Fibroblast of lung (primary cell): Measurements from ENCODE around the gene PALM2AKAP2. TPM values are rescaled to one million over a fixed set of nuclear protein-coding genes. Genes with fewer than 3 reads are reported as not detected.

ENCODE experiments used
- DNase-seq, 2 donors: peaks; one replicate each; pipeline versions ENCODE4 v3.0.0 to v3.0.0-alpha.2; 2010; ENCODE audit warnings: low read depth in 2 of 2
- H2AFZ ChIP-seq: 2 replicates; pipeline ENCODE4 v1.5.1; 2012; ENCODE audit warnings: low read length, control low read depth, inconsistent platforms
- H3K27ac ChIP-seq: 2 replicates; pipeline ENCODE4 v1.5.1; 2011; ENCODE audit warnings: low read length, control low read depth; ENCODE audit not compliant: insufficient read depth
- H3K27me3 ChIP-seq: 2 replicates; pipeline ENCODE4 v1.5.1; 2011; ENCODE audit warnings: mild to moderate bottlenecking, low read length; ENCODE audit not compliant: control insufficient read depth, insufficient read depth
- H3K36me3 ChIP-seq: 2 replicates; pipeline ENCODE4 v1.5.1; 2011; ENCODE audit warnings: low read length; ENCODE audit not compliant: control insufficient read depth, insufficient read depth
- H3K4me1 ChIP-seq: 2 replicates; pipeline ENCODE4 v1.5.1; 2011; ENCODE audit warnings: low read length; ENCODE audit not compliant: control insufficient read depth, insufficient read depth; ENCODE audit errors: extremely low read depth
- H3K4me2 ChIP-seq: 2 replicates; pipeline ENCODE4 v1.5.1; 2011; ENCODE audit warnings: low read length, control low read depth; ENCODE audit not compliant: insufficient read depth; ENCODE audit errors: extremely low read depth
- H3K4me3 ChIP-seq, 4 experiments: fragments of 200-600 bp in 1 of 4; sonication (generic) in 1 of 4; replicated peaks in 1 of 4; 2 replicates each; pipeline ENCODE4 v1.5.1; 2011 to 2016; ENCODE audit warnings: low read length in 4 of 4, low read depth in 3 of 4, mild to moderate bottlenecking in 3 of 4, control low read depth in 2 of 4, inconsistent platforms in 1 of 4, mixed read lengths in 1 of 4; ENCODE audit not compliant: insufficient read depth in 1 of 4; ENCODE audit errors: control extremely low read depth in 1 of 4
- H3K79me2 ChIP-seq: 2 replicates; pipeline ENCODE4 v1.5.1; 2012; ENCODE audit warnings: mild to moderate bottlenecking, low read length, inconsistent platforms; ENCODE audit not compliant: control insufficient read depth, insufficient read depth
- H3K9ac ChIP-seq: 2 replicates; pipeline ENCODE4 v1.5.1; 2011; ENCODE audit warnings: mild to moderate bottlenecking, low read length, control low read depth; ENCODE audit not compliant: insufficient read depth
- H3K9me3 ChIP-seq: 2 replicates; pipeline ENCODE4 v1.5.1; 2012; ENCODE audit warnings: low read depth, low read length; ENCODE audit not compliant: control insufficient read depth, insufficient read depth
- H4K20me1 ChIP-seq: 2 replicates; pipeline ENCODE4 v1.5.1; 2011; ENCODE audit warnings: low read length; ENCODE audit not compliant: control insufficient read depth, insufficient read depth; ENCODE audit errors: extremely low read depth
- EZH2 ChIP-seq: IDR thresholded peaks from 2 replicates; pipeline ENCODE4 v1.5.1; 2012; ENCODE audit warnings: low read length, control low read depth, mild to moderate bottlenecking; ENCODE audit errors: missing control alignments
- polyA minus RNA-seq: library from RNA; depleted of rRNA, polyadenylated mRNA; stranded (reverse); fragments of >200 nt; gene quantifications from 2 replicates; pipeline ENCODE4 v1.2.3, GENCODE V29; 2011; ENCODE audit warnings: low replicate concordance
- polyA plus RNA-seq, 2 donors: library from polyadenylated mRNA; depleted of rRNA in 1 of 2; stranded (reverse) in 1 of 2; unstranded in 1 of 2; fragments of >200 nt; gene quantifications; 2 replicates each; pipeline ENCODE4 v1.2.1, GENCODE V29; 2011 to 2012; ENCODE audit warnings: missing spikeins in 1 of 2
- total RNA-seq: library from RNA; depleted of rRNA; stranded (reverse); fragments of >200 nt; gene quantifications from 2 replicates; pipeline ENCODE4 v1.2.1, GENCODE V29; 2014
- TF ChIP-seq, protein P1 (sequence below), 2 donors: IDR thresholded peaks in 1 of 2; conservative IDR thresholded peaks in 1 of 2; 1 replicate in 1 of 2; 2 replicates in 1 of 2; pipeline ENCODE4 v1.5.1; 2011 to 2012; ENCODE audit warnings: low read length in 2 of 2, control low read depth in 1 of 2, inconsistent platforms in 1 of 2, low read depth in 1 of 2, mild to moderate bottlenecking in 1 of 2

PALM2AKAP2 gene
- 6.9 and 9.9 TPM in 2 replicates for total RNA-seq
- 3.7 and 7.7 TPM in 2 replicates for polyA plus RNA-seq
- 3.6 and 11.1 TPM in 2 replicates for polyA plus RNA-seq (2012)
- polyA minus RNA-seq = 2.0 and 11.2 TPM in 2 replicates

DNA sequence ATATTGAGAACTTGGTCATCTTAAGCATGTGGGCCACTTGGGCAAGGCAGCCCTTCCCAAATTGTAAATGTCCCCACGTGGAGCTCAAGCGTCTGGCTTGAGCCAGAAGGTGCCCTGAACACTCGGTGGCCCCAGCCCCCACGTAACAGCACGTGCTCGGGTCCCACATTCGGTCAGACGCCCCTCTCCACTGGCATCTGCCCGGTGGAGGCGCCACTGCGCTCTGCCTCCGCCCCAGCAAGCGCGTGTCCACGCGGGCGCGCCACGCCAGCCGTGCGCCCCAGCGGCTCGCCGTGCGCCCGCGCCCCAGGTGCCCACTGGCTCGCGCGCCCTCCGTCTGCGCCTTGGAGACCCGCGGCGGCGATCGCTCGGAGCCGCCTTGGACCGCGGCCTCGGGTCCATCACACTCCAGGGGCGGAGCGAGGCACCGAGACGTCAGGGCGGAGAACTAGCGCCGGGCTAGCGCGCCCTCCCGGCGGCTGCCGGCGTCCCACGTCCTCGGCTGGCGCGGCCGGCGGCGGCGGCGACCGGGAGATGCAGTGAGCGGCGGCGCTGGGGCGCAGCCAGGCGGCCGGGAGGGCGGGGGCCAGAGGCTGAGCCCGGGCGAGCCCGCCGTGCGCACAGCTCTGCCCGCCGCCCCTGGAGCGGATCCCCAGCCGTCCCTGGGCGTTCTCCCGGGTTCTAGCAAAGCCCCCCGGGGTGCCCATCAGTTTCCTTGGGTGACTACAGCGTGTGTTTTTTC is at the start of gene PALM2AKAP2:
TSS of gene PALM2AKAP2 (plus strand) at position 488 of the 742 bp plus-strand sequence. CDS start 291 bp downstream, outside the sequence.
- Histone ChIP-seq H3K9ac (peak within 1 kb of the TSS; percentile 69), H3K36me3 (no peaks in the 10 kb centered on the region), H3K4me1 (peaks cover 2% of the 10 kb centered on the region), H3K4me2 (peak within 1 kb of the TSS; percentile 81), H3K4me3 (peak within 1 kb of the TSS; percentile 72 to 93 (median 90)), H3K27me3 (no peaks in the 10 kb centered on the region), H3K27ac (peak within 1 kb of the TSS; percentile 79), H2AFZ (peak within 1 kb of the TSS; percentile 71), H4K20me1 (no peaks in the 10 kb centered on the region), H3K9me3 (no peaks in the 10 kb centered on the region), H3K79me2 (peaks cover 19% of the 10 kb centered on the region)
- TF ChIP-seq, protein P1, sequence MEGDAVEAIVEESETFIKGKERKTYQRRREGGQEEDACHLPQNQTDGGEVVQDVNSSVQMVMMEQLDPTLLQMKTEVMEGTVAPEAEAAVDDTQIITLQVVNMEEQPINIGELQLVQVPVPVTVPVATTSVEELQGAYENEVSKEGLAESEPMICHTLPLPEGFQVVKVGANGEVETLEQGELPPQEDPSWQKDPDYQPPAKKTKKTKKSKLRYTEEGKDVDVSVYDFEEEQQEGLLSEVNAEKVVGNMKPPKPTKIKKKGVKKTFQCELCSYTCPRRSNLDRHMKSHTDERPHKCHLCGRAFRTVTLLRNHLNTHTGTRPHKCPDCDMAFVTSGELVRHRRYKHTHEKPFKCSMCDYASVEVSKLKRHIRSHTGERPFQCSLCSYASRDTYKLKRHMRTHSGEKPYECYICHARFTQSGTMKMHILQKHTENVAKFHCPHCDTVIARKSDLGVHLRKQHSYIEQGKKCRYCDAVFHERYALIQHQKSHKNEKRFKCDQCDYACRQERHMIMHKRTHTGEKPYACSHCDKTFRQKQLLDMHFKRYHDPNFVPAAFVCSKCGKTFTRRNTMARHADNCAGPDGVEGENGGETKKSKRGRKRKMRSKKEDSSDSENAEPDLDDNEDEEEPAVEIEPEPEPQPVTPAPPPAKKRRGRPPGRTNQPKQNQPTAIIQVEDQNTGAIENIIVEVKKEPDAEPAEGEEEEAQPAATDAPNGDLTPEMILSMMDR (conservative IDR thresholded peaks at IDR 0.05 in 1 of 2, IDR thresholded peaks at IDR 0.05 in 1 of 2; ENCODE audit: low read depth in 1 of 2, low read length in 2 of 2) = peak in 1 of 2 donors; percentile 23
- no peak for TF ChIP-seq EZH2
- DNase-seq = peak; percentile 64 to 73

DNA sequence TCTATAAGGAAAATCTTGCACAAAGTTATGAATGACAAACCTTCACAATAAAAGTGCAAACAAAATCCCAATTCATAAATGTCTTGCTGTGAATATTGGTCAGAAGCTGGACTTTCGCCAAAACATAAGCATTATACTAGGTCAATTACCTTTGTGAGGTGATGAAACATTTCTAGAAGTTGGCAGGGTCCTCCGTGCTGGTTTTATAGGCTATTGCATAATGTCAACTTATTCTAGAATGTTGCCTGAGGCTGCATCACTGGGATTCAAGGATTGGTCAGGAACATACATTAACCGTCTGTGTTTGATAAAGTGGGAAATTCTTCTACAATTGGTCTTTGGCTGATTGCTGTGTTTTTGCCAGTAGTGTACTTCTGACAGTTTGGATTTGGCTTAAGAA is 49.8 kb upstream of the PALM2AKAP2 start:
- no peaks in the 10 kb centered on the region for H4K20me1 ChIP-seq
- DNase-seq = no peak
- H3K27ac ChIP-seq = no peak overlapping the region
- peaks cover 3% of the 10 kb centered on the region for H3K4me1 ChIP-seq
- no peaks in the 10 kb centered on the region for H3K36me3 ChIP-seq
- H3K27me3 ChIP-seq = no peaks in the 10 kb centered on the region
- no peak overlapping the region for H2AFZ ChIP-seq
- no peak for TF ChIP-seq EZH2
- TF ChIP-seq, protein P1 (conservative IDR thresholded peaks at IDR 0.05 in 1 of 2, IDR thresholded peaks at IDR 0.05 in 1 of 2; ENCODE audit: low read depth in 1 of 2, low read length in 2 of 2) = no peak
- no peaks in the 10 kb centered on the region for H3K79me2 ChIP-seq
- no peaks in the 10 kb centered on the region for H3K9me3 ChIP-seq
- no peak overlapping the region for H3K9ac ChIP-seq
- no peak overlapping the region for H3K4me2 ChIP-seq
- H3K4me3 ChIP-seq = no peak overlapping the region

DNA sequence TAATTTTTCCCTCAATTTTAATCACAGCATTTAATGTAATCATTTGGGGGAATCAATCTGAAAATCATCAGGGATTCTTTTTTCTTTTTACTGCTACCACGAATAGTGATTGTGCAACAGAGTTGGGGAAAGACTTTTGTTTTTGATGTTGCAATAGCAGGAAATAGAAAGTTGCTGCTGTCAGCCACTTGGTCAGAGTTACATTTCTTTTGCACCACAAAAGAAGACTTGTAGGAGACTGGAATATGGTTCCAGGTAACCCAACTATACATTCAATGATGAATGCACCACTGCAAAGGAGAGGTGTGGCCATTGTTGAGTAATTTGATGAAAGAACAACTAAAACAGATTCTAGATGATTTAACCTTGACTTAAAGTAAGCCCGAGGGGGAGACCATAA is 46.3 kb upstream of the PALM2AKAP2 start:
- H3K79me2 ChIP-seq = no peaks in the 10 kb centered on the region
- H3K27ac ChIP-seq = no peak overlapping the region
- peak; percentile 59 to 87 for DNase-seq
- H3K9ac ChIP-seq = no peak overlapping the region
- H3K4me3 ChIP-seq = no peak overlapping the region
- H2AFZ ChIP-seq = no peak overlapping the region
- H4K20me1 ChIP-seq = no peaks in the 10 kb centered on the region
- H3K4me1 ChIP-seq = peaks cover 3% of the 10 kb centered on the region
- H3K9me3 ChIP-seq = no peaks in the 10 kb centered on the region
- peaks cover 2% of the 10 kb centered on the region for H3K27me3 ChIP-seq
- H3K36me3 ChIP-seq = no peaks in the 10 kb centered on the region
- TF ChIP-seq, protein P1 (conservative IDR thresholded peaks at IDR 0.05 in 1 of 2, IDR thresholded peaks at IDR 0.05 in 1 of 2; ENCODE audit: low read depth in 1 of 2, low read length in 2 of 2) = no peak
- TF ChIP-seq EZH2 = no peak
- H3K4me2 ChIP-seq = no peak overlapping the region
